Epithelial cell of prostate (primary cell): ENCODE results near the gene ACAA2.
"Not testable (repeated sequence)": the region's sequence is repeated elsewhere in the genome, so short reads cannot be mapped to it uniquely, and the experiment has no call there.

Experiments
- DNase-seq: peaks from one replicate; pipeline ENCODE4 v3.0.0-alpha.2; 2011; ENCODE audit warnings: low read depth, low spot score
- H3K27ac ChIP-seq: fragments of 450-650 bp; 2 replicates; pipeline ENCODE4 v1.5.1; 2017; ENCODE audit warnings: mild to moderate bottlenecking

The ACAA2 gene

GRCh38 chr18:49845629-49846360 lies 32.5 kb upstream of the ACAA2 start:
- no peak for DNase-seq
- no peak overlapping the region for H3K27ac ChIP-seq

- no peak for DNase-seq
- H3K27ac ChIP-seq: no peak overlapping the region
Observed at GRCh38 chr18:49844903-49845302, 31.6 kb upstream of the ACAA2 start.

- no peak for DNase-seq
- H3K27ac ChIP-seq: no peak overlapping the region
Observed at GRCh38 chr18:49843778-49844625, 30.7 kb upstream of the ACAA2 start.

GRCh38 chr18:49843131-49843530 lies 29.8 kb upstream of the ACAA2 start:
- H3K27ac ChIP-seq: no peak overlapping the region
- DNase-seq: no peak

- no peak overlapping the region for H3K27ac ChIP-seq
- no peak for DNase-seq
Observed at GRCh38 chr18:49842656-49843055, 29.3 kb upstream of the ACAA2 start.

GRCh38 chr18:49841236-49842217 lies 28.2 kb upstream of the ACAA2 start:
- no peak for DNase-seq
- no peak overlapping the region for H3K27ac ChIP-seq

GRCh38 chr18:49839012-49839411 lies 25.7 kb upstream of the ACAA2 start:
- peak; percentile 94 for DNase-seq

GRCh38 chr18:49838381-49838780 lies 25.0 kb upstream of the ACAA2 start:
- DNase-seq: no peak
- peak overlapping the region; percentile 82 for H3K27ac ChIP-seq

More at GRCh38 chr18:49839012-49839411, 25.7 kb upstream of the ACAA2 start:
- H3K27ac ChIP-seq: peak overlapping the region; percentile 82

- H3K27ac ChIP-seq: peak overlapping the region; percentile 82
- DNase-seq: peak; percentile 87
Observed at GRCh38 chr18:49837889-49838288, 24.6 kb upstream of the ACAA2 start.

GRCh38 chr18:49837316-49837835 lies 24.0 kb upstream of the ACAA2 start:
- H3K27ac ChIP-seq: peak overlapping the region; percentile 82

GRCh38 chr18:49835405-49835804 lies 22.1 kb upstream of the ACAA2 start:
- peak overlapping the region; percentile 66 for H3K27ac ChIP-seq
- no peak for DNase-seq

More at GRCh38 chr18:49837316-49837835, 24.0 kb upstream of the ACAA2 start:
- DNase-seq: not testable (repeated sequence)

GRCh38 chr18:49834258-49834657 lies 20.9 kb upstream of the ACAA2 start:
- H3K27ac ChIP-seq: peak overlapping the region; percentile 66
- DNase-seq: no peak

GRCh38 chr18:49833814-49834213 lies 20.5 kb upstream of the ACAA2 start:
- H3K27ac ChIP-seq: no peak overlapping the region
- DNase-seq: no peak

GRCh38 chr18:49832221-49832647 lies 18.9 kb upstream of the ACAA2 start:
- H3K27ac ChIP-seq: no peak overlapping the region

GRCh38 chr18:49827996-49828395 lies 14.7 kb upstream of the ACAA2 start:
- H3K27ac ChIP-seq: no peak overlapping the region
- no peak for DNase-seq

More at GRCh38 chr18:49832221-49832647, 18.9 kb upstream of the ACAA2 start:
- DNase-seq: no peak

GRCh38 chr18:49819823-49820671 lies 6.7 kb upstream of the ACAA2 start:
- H3K27ac ChIP-seq: no peak overlapping the region
- DNase-seq: no peak

GRCh38 chr18:49819071-49819662 lies 5.8 kb upstream of the ACAA2 start:
- no peak overlapping the region for H3K27ac ChIP-seq
- DNase-seq: no peak

- H3K27ac ChIP-seq: peak overlapping the region; percentile 27
- no peak for DNase-seq
Observed at GRCh38 chr18:49817947-49818346, 4.6 kb upstream of the ACAA2 start.

GRCh38 chr18:49815927-49816326 lies 2.6 kb upstream of the ACAA2 start:
- DNase-seq: no peak

More at GRCh38 chr18:49815927-49816326, 2.6 kb upstream of the ACAA2 start:
- no peak overlapping the region for H3K27ac ChIP-seq
